ENCODE measurements around the gene RNF223. TPM values are rescaled to one million over a fixed set of nuclear protein-coding genes. Genes with fewer than 3 reads are reported as not detected.

Gene RNF223
- total RNA-seq, 1 experiment from 2014 or later, result 147 TPM

GRCh38 chr1:1069711-1070676 is 4.1 kb downstream of the RNF223 start:
- H3K9me3 ChIP-seq (ENCODE audit: low read length), result no peaks in the 10 kb centered on the region
- peak overlapping the region; percentile 52 for H3K9ac ChIP-seq (ENCODE audit: low read length)
- peaks cover 6% of the 10 kb centered on the region for H3F3A ChIP-seq (ENCODE audit: low read length, unreplicated experiment)
- H3K9me2 ChIP-seq (replicated peaks; ENCODE audit: low read length), result no peaks in the 10 kb centered on the region
- intact Hi-C loops (cut with micrococcal nuclease), result loop anchor here (10.0 kb wide), 1 partner anchor 545 kb away; the partner anchor contains the start of gene MIB2
- DNase-seq (peak; percentile 54), ATAC-seq (no peak; the same call in 1 of the 2 replicates)
- TF ChIP-seq, protein P1, sequence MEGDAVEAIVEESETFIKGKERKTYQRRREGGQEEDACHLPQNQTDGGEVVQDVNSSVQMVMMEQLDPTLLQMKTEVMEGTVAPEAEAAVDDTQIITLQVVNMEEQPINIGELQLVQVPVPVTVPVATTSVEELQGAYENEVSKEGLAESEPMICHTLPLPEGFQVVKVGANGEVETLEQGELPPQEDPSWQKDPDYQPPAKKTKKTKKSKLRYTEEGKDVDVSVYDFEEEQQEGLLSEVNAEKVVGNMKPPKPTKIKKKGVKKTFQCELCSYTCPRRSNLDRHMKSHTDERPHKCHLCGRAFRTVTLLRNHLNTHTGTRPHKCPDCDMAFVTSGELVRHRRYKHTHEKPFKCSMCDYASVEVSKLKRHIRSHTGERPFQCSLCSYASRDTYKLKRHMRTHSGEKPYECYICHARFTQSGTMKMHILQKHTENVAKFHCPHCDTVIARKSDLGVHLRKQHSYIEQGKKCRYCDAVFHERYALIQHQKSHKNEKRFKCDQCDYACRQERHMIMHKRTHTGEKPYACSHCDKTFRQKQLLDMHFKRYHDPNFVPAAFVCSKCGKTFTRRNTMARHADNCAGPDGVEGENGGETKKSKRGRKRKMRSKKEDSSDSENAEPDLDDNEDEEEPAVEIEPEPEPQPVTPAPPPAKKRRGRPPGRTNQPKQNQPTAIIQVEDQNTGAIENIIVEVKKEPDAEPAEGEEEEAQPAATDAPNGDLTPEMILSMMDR (conservative IDR thresholded peaks at IDR 0.05; ENCODE audit: low read depth, low read length), result no peak
- TF ChIP-seq EZH2phosphoT487 (IDR thresholded peaks at IDR 0.05; ENCODE audit: borderline replicate concordance, low read length), result peak; percentile 59; the same call in 1 of the 2 replicates
- TF ChIP-seq EZH2 (IDR thresholded peaks at IDR 0.05; ENCODE audit: low read length, unreplicated experiment), result no peak
- H3K36me3 ChIP-seq (ENCODE audit: low read depth, low read length), result no peaks in the 10 kb centered on the region; the same call in 1 of the 2 replicates
- POLR2A ChIA-PET (ENCODE audit: unreplicated experiment), result interaction anchor here (0.5 to 1.0 kb wide), 2 partner anchors 10 to 70 kb away, joined by 3 read pairs; partner anchors contain the start of gene HES4
- H3K4me2 ChIP-seq (ENCODE audit: low read length), result peak overlapping the region; percentile 77
- H4K20me1 ChIP-seq (ENCODE audit: low read length), result peaks cover 18% of the 10 kb centered on the region
- CTCF ChIA-PET, result interaction anchor here (0.6 to 1.6 kb wide), 2 partner anchors 51 to 161 kb away, joined by 3 to 4 read pairs; no protein-coding TSS in a partner anchor
- peaks cover 60% of the 10 kb centered on the region for H3K4me1 ChIP-seq (ENCODE audit: insufficient read depth, low read length)
- no peaks in the 10 kb centered on the region for H3K27me3 ChIP-seq (ENCODE audit: low read length)
- peak overlapping the region; percentile 75 for H3K4me3 ChIP-seq (ENCODE audit: low read length)
- no peak overlapping the region for H2AFZ ChIP-seq (ENCODE audit: low read length)
- H3K79me2 ChIP-seq (ENCODE audit: low read length), result peaks cover 26% of the 10 kb centered on the region
- peak overlapping the region; percentile 38 for H3K27ac ChIP-seq (ENCODE audit: low read length)
- no TSS peak for BruUV-seq (replicated peaks)

DNA sequence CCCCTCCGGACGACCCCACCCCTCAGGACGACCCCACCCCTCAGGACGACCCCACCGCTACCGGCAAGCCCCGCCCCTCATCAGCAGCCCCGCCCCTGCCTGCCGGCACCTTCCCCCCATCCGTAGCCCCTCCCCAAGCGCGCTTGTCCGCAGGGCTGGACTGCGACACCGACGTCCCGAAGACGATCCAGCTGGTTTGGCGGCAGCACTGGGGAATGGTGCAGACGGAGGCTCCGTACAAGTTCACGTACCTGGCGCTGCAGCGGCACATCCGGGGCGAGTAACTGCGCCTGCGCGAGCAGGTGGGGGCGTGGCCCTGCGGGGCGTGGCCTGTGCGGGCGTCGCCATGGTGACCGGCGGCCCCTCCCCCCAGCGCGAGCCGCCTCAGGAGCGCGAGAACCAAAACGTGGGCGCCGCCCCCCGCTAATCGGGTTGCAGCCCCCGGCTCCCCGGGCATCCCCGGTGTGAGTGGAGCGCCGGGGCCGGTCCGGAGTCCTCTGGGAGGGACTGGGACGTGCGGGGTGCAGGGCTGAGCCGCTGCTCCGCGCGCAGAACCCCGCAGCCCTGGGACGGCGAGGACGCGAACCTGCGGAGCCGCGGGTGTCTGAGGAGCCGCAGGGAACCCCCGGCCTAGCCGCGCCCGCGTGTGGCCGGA is 4.9 kb downstream of the RNF223 start:
- Histone ChIP-seq H3K79me2 (ENCODE audit: low read length) (peaks cover 26% of the 10 kb centered on the region), H3K27ac (ENCODE audit: low read length) (peak overlapping the region; percentile 38), H3K27me3 (ENCODE audit: low read length) (no peaks in the 10 kb centered on the region), H4K20me1 (ENCODE audit: low read length) (peaks cover 18% of the 10 kb centered on the region), H3K9me2 (replicated peaks; ENCODE audit: low read length) (no peaks in the 10 kb centered on the region), H3K36me3 (ENCODE audit: low read depth, low read length) (no peaks in the 10 kb centered on the region; the same call in 1 of the 2 replicates), H3K4me2 (ENCODE audit: low read length) (peak overlapping the region; percentile 77), H3K4me1 (ENCODE audit: insufficient read depth, low read length) (peaks cover 57% of the 10 kb centered on the region), H3K4me3 (ENCODE audit: low read length) (peak overlapping the region; percentile 75), H3K9me3 (ENCODE audit: low read length) (no peaks in the 10 kb centered on the region), H2AFZ (ENCODE audit: low read length) (peak overlapping the region; percentile 19; the same call in 1 of the 2 replicates), H3F3A (ENCODE audit: low read length, unreplicated experiment) (peaks cover 6% of the 10 kb centered on the region), H3K9ac (ENCODE audit: low read length) (peak overlapping the region; percentile 52)
- TF ChIP-seq, protein P1 (conservative IDR thresholded peaks at IDR 0.05; ENCODE audit: low read depth, low read length), result no peak
- no peak for TF ChIP-seq EZH2 (IDR thresholded peaks at IDR 0.05; ENCODE audit: low read length, unreplicated experiment)
- no peak for TF ChIP-seq EZH2phosphoT487 (IDR thresholded peaks at IDR 0.05; ENCODE audit: borderline replicate concordance, low read length)
- ATAC-seq, result peak; percentile 10
- ChIA-PET POLR2A (ENCODE audit: unreplicated experiment) (interaction anchor here (0.5 to 1.0 kb wide), 2 partner anchors 10 to 69 kb away, joined by 3 read pairs; partner anchors contain the start of gene HES4), CTCF (interaction anchor here (1.6 kb wide), 1 partner anchor 162 kb away, joined by 3 read pairs; no protein-coding TSS in a partner anchor)
- peak; percentile 97 for DNase-seq
- no TSS peak for BruUV-seq (replicated peaks)
- intact Hi-C loops (cut with micrococcal nuclease), result loop anchor here (10.0 kb wide), 1 partner anchor 546 kb away; the partner anchor contains the start of gene MIB2
